HEK293T (cell line): Measurements from ENCODE around the gene CUX1.

ENCODE experiments used
- CTCF ChIA-PET: fragments of 350-600 bp; formaldehyde crosslinking; extraction: SDS; loops from one replicate; lab custom pipeline; 2021; ENCODE audit warnings: antibody characterized with exemption, inconsistent platforms; lab: Yijun Ruan, JAX
- POLR2A ChIA-PET: fragments of 350-600 bp; formaldehyde crosslinking; extraction: SDS; loops from one replicate; lab custom pipeline; 2020; ENCODE audit warnings: antibody characterized with exemption, inconsistent platforms; lab: Yijun Ruan, JAX
- DNase-seq: peaks from one replicate; pipeline ENCODE4 v3.0.0; 2012; ENCODE audit warnings: mixed read lengths; ENCODE audit errors: extremely low spot score
- ARNT ChIP-seq: fragments of 450-650 bp; IDR thresholded peaks from 2 replicates; pipeline ENCODE4 v1.6.1; 2017; ENCODE audit warnings: mild to moderate bottlenecking
- BHLHE40 ChIP-seq: fragments of 450-650 bp; IDR thresholded peaks from 2 replicates; pipeline ENCODE4 v1.6.1; 2016; ENCODE audit warnings: mild to moderate bottlenecking, moderate library complexity, borderline replicate concordance
- CTBP1 ChIP-seq: fragments of 450-650 bp; IDR thresholded peaks from 2 replicates; pipeline ENCODE4 v1.6.1; 2016; ENCODE audit warnings: borderline replicate concordance
- ELF4 ChIP-seq: fragments of 450-650 bp; IDR thresholded peaks from 2 replicates; pipeline ENCODE4 v1.6.1; 2017; ENCODE audit warnings: antibody characterized with exemption
- FOXA1 ChIP-seq: fragments of 450-650 bp; IDR thresholded peaks from 2 replicates; pipeline ENCODE4 v1.6.1; 2016; ENCODE audit warnings: mild to moderate bottlenecking
- FOXK2 ChIP-seq: fragments of 450-650 bp; IDR thresholded peaks from 2 replicates; pipeline ENCODE4 v1.6.1; 2016; ENCODE audit warnings: mild to moderate bottlenecking
- FOXM1 ChIP-seq: fragments of 450-650 bp; IDR thresholded peaks from 2 replicates; pipeline ENCODE4 v1.6.1; 2017; ENCODE audit warnings: mild to moderate bottlenecking, borderline replicate concordance
- HDGF ChIP-seq: fragments of 450-650 bp; IDR thresholded peaks from 2 replicates; pipeline ENCODE4 v1.6.1; 2017; ENCODE audit warnings: antibody characterized with exemption, borderline replicate concordance
- L3MBTL2 ChIP-seq: fragments of 450-650 bp; conservative IDR thresholded peaks from 2 replicates; pipeline ENCODE4 v1.6.1; 2016; ENCODE audit warnings: mild to moderate bottlenecking
- LEF1 ChIP-seq: fragments of 450-650 bp; IDR thresholded peaks from 2 replicates; pipeline ENCODE4 v1.6.1; 2017; ENCODE audit warnings: mild to moderate bottlenecking, borderline replicate concordance
- NFRKB ChIP-seq: fragments of 450-650 bp; IDR thresholded peaks from 2 replicates; pipeline ENCODE4 v1.6.1; 2016; ENCODE audit warnings: mild to moderate bottlenecking, moderate library complexity
- SP1 ChIP-seq: fragments of 450-650 bp; IDR thresholded peaks from 2 replicates; pipeline ENCODE4 v1.6.1; 2017
- SUZ12 ChIP-seq: fragments of 450-650 bp; IDR thresholded peaks from 2 replicates; pipeline ENCODE4 v1.6.1; 2016; ENCODE audit warnings: mild to moderate bottlenecking
- TARDBP ChIP-seq: fragments of 450-650 bp; IDR thresholded peaks from 2 replicates; pipeline ENCODE4 v1.6.1; 2016
- ZNF384 ChIP-seq: fragments of 450-650 bp; IDR thresholded peaks from 2 replicates; pipeline ENCODE4 v1.6.1; 2016
- TF ChIP-seq, protein P1 (sequence below): fragments of 450-650 bp; IDR thresholded peaks from 2 replicates; pipeline ENCODE4 v1.6.1; 2016

CUX1 gene

GRCh38 chr7:102318482-102318971, 501.1 kb downstream of the CUX1 start:
- DNase-seq: no peak
- TF ChIP-seq, protein P1, sequence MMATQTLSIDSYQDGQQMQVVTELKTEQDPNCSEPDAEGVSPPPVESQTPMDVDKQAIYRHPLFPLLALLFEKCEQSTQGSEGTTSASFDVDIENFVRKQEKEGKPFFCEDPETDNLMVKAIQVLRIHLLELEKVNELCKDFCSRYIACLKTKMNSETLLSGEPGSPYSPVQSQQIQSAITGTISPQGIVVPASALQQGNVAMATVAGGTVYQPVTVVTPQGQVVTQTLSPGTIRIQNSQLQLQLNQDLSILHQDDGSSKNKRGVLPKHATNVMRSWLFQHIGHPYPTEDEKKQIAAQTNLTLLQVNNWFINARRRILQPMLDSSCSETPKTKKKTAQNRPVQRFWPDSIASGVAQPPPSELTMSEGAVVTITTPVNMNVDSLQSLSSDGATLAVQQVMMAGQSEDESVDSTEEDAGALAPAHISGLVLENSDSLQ: no peak
- TF ChIP-seq ARNT (no peak), NFRKB (no peak), FOXM1 (no peak), L3MBTL2 (no peak), CTBP1 (no peak), HDGF (no peak), SP1 (no peak), SUZ12 (no peak), ZNF384 (no peak), TARDBP (no peak), BHLHE40 (no peak), LEF1 (no peak), FOXK2 (no peak), FOXA1 (no peak), ELF4 (no peak)
- ChIA-PET POLR2A (no interaction called here), CTCF (no interaction called here)

DNA sequence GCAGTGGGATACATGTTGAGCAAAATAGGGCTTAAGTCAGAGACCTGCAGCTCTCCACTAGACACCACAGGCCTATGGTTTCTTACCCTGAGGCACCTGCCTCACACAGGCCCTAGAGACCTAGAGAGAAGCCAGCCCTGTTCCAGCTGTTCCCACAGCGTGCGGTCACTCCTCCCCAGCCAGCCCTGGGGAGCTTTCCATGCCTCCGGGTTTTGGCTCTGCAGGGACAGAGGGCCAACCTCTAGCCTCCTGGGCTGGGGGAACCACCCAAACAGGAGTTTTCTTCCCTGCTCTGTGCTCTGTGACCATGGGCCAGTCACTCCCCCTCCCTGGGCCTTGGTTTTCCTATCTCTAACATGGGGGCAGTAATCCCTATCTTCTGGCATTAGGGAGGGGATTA, 502.2 kb downstream of the CUX1 start:
- TF ChIP-seq LEF1 (no peak), FOXA1 (no peak), L3MBTL2 (no peak), FOXK2 (no peak), HDGF (no peak), SP1 (no peak), CTBP1 (no peak), SUZ12 (no peak), ELF4 (no peak), ZNF384 (no peak), FOXM1 (no peak), ARNT (no peak), NFRKB (no peak), BHLHE40 (no peak), TARDBP (no peak)
- TF ChIP-seq, protein P1: no peak
- ChIA-PET CTCF (no interaction called here), POLR2A (no interaction called here)
- no peak for DNase-seq

DNA sequence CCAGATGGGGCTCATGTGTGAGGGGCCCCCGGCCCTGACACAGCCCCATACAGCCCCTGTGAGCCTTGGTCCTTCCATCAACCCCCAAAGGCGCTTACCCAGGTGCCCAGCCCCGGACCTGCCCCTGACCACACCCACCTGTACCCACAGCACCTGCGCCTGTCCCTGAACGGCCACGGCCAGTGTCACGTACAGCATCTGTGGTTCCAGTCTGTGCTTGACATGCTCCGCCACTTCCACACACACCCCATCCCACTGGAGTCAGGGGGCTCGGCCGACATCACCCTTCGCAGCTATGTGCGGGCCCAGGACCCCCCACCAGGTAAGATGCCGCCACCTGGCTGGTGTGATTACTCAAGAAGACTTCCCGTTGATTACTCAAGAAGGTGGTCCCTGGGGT, 502.8 kb downstream of the CUX1 start:
- TF ChIP-seq LEF1 (no peak), ELF4 (no peak), ZNF384 (no peak), ARNT (no peak), HDGF (no peak), SP1 (no peak)
- TF ChIP-seq, protein P1: no peak
- POLR2A ChIA-PET: no interaction called here
- CTCF ChIA-PET: no interaction called here
- no peak for DNase-seq

DNA sequence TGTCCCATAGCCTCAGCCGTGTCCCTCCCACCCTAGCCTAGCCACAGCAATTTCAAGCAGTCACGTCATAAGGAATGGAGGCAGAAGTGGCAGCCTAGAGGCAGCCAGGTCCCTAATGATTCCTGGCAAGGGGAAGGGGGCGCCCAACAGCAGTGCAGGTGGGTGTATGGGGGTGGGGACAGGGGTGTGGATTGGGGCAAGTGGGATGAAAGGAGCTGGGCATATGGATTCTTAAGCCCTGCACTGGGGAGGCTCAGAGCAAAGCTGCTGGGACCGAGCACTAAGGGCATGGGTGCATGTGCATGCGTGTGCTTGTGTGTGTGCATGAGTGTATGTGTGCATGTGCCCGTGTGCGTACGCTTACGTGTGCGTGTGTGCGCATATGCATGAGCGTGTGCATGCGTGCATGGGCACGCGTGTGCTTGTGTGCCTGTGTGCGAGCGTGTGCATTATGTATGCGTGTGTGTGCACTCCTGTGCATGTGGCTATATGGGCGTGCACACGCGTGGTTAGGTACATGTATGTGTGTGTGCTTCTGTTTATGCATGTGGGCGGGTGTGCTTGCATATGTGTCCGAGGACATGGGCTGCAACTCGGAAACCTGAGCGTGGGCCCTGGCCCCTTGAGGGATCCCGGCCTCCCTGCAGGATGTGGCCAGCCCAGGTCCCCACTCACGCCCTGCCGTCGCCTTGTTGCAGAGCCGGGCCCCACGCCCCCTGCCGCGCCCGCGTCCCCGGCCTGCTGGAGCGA, 503.4 kb downstream of the CUX1 start:
- DNase-seq: no peak
- POLR2A ChIA-PET: no interaction called here
- CTCF ChIA-PET: interaction anchor here (1.4 kb wide), 1 partner anchor 11 kb away, joined by 4 read pairs; no protein-coding TSS in a partner anchor
- no peak for TF ChIP-seq FOXM1
- no peak for TF ChIP-seq NFRKB
- no peak for TF ChIP-seq HDGF
- TF ChIP-seq SP1: no peak

DNA sequence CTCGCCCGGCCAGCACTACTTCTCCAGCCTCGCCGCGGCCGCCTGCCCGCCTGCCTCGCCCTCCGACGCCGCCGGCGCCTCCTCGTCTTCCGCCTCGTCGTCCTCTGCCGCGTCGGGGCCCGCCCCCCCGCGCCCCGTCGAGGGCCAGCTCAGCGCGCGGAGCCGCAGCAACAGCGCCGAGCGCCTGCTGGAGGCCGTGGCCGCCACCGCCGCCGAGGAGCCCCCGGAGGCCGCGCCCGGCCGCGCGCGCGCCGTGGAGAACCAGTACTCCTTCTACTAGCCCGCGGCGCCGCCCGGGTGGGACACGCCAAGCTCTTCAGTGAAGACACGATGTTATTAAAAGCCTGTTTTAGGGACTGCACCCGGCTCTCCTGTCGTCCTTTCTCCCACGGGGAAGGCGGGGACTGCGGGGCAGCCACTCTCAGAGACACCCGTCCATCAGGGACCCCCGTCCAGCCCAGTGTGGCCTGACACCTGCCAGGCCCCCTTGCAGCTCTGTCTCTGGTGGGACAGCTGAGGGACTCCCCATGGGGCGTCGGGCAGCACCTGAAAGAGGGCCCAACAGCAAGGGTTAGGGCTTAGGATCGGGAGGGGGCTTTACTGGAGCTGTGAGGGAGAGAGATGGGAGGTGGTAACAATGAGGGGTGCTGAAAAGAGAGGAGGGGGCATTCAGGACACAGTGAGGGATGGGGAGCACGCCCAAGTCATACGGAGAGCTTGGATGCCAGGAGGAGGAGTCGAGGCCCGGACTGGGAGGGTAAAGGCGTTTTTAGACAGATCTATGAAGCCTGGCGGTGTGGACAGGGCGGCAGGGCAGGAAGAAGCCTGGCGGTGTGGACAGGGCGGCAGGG, 504.1 kb downstream of the CUX1 start:
- ChIA-PET POLR2A (no interaction called here), CTCF (interaction anchor here (1.4 kb wide), 1 partner anchor 10 kb away, joined by 4 read pairs; no protein-coding TSS in a partner anchor)
- no peak for DNase-seq
- no peak for TF ChIP-seq ARNT
- TF ChIP-seq TARDBP: no peak
- TF ChIP-seq SP1: no peak
- no peak for TF ChIP-seq L3MBTL2
- TF ChIP-seq SUZ12: no peak
- TF ChIP-seq LEF1: no peak
- no peak for TF ChIP-seq FOXA1
- no peak for TF ChIP-seq BHLHE40
- no peak for TF ChIP-seq FOXK2
- no peak for TF ChIP-seq ELF4
- TF ChIP-seq NFRKB: no peak
- TF ChIP-seq, protein P1: no peak
